Measurements from ENCODE around the gene LHFPL6.
A peak's percentile ranks its signal among the peaks of the same experiment; 100 is the strongest.

The LHFPL6 gene

DNA sequence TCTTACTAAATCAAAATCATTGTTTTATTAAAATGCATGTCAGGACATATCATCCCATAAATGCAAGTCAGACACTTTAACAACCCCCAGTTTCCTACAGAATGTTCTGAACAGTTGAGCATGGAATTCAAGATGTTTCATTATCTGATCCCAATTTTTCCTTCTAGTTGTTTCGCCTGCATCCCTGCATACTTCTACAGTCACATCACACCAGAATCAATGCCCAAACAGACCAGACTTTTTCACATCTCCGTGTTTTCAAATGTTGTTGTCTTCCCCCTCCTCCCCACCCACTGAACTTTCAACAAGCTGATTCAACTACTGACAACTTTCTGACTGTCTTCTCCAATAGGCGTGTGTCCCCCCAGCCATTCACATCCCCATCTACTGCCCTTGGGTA is 48.6 kb downstream of the LHFPL6 start:
- peak; percentile 50 for DNase-seq (ENCODE audit: low spot score)

DNA sequence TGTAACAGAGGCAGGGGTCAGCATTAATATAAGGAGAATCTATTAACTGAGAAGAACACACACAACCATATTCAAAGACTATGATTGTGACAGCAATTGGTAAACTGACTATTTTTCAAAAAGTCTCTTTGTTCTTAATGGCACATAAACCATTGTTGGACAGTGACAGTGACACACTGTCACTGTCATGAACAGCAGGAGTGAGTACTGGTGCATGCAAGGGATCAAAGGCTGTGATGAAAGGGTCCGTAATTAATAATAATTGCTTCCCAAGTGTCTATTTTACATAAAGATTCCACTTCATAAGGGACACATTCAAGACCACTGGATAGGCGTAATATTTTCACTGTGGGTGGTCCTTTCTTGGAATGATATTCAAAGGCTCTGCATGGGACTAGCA is 50.7 kb downstream of the LHFPL6 start:
- DNase-seq (ENCODE audit: low spot score): no peak

DNA sequence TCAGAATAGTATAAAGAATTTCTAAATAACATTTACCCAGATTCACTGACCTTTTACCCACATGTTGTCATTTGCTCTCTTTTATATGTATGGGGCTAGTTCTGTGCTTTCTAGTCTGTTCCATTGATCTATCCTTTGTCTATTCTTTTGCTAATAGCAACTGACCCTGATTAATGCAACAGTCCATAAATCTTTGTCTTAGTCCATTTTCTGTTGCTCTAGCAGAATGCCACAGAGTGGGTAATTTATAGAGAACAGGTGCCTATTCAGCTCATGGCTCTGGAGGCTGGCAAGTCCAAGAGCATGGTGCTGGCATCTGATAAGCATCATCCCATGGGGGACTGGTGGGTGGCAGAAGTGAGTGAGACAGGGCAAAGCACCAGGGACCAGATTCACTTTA is 52.1 kb downstream of the LHFPL6 start:
- no peak for DNase-seq (ENCODE audit: low spot score)

DNA sequence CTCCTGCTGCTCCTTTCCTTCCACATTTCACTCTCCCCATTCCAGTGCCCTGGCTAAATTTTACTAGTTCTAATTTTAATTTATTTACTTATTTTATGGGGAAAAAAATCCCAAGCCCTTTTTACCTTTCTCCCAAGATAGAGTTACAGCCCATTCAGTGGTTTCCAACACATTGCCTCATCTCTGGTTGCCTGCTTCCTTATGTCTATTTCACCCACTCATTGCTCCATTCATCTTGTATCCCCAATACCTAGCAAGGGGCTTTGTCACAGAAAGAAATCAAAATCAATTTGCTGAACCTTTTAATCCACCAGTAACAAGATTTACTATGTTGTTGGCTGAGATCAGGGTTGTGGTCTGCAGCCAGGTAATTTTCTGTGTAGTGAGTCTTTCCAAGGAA is 55.9 kb downstream of the LHFPL6 start:
- no peak for DNase-seq (ENCODE audit: low spot score)

DNA sequence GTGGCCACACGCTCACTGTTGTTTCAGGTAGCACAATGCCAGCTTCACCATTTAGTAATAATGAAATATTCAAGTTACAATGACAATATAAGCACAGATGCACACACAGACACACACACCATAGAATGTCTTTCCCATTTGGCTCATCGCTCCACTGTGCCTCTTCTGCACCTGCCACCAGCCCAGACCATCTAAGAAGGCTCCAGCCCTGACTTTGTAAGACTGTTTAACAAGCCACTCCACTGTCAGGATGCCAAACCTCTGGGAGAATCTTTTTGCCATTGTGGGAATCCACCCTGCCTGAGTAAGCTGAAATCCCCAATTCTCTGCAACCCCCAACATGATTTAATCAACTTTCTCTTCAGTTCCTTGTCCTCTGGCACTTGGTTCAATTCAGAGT is 60.6 kb downstream of the LHFPL6 start:
- DNase-seq (ENCODE audit: low spot score): no peak

DNA sequence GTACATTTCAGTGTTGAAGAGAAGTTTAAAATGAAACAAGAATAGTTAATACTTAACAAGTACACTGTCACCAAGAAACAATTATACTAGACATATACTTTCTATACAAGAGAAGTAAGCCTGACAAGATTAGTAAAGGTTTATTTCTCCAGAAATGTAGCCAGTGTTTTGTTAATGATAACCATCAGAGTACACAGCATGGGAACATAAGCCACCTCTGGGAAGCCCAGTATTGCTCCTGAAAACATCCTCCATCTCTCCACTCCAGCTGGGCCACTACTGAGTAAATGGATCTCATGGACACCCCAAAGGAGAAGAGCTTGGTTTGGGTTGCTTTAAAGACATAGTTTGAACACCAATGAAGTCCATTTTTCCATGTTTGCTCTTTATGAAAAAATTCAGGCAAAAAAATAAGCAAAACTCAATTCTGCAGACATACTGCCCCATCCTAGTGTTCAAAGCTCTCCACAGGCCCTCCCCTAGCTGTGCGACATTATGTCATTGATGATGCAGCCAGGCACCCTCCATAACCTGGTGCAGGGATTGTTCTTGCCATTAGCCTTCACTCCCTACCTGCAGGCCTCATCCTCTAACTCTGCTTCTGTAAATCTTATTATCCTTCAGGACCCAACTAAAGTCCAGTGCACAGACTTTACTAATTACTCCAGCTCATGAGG is 61.9 kb downstream of the LHFPL6 start:
- DNase-seq (ENCODE audit: low spot score): no peak

DNA sequence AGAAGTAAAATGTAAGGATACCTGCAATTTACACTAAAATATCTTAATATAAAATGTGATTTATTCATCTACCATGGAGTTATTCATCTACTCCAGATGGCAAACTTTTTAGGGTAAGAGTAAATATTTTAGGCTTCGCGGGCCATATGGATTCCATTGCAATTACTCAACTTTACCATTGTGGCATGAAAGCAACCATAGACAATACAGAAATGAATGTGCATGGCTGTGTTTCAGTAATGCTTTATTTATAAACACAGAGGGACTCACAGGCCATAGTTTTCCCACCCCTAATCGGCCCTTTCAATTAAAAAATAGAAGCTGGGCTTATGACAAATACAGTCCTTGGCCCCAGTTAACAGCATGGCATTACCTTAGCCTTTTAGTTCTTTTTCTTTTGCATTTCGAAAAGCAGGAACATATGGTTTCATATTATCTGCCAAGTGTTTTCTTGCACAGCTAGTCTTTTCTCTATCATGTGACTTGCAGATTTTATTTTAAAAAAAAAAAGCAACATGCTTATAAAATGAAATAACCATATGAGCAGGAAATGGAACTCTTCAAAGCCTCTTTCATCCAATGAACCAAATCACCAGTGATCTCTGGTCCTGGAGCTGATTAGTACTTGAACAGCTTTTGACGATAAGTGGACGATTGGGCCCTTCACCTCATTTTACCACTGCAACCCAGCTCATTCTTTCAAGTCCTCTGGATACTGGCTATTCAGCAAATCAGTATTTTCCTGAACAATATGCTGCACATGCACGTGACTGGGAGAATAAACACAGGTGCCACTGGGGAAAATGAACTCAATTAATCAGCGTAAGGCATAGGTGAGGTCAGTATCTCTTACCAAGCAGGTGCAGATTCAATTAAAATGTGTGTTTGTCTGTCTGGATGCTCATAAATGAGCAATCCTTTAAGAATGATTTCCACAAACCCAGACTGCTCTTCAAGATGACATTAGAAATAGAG is 63.9 kb downstream of the LHFPL6 start:
- no peak for DNase-seq (ENCODE audit: low spot score)

DNA sequence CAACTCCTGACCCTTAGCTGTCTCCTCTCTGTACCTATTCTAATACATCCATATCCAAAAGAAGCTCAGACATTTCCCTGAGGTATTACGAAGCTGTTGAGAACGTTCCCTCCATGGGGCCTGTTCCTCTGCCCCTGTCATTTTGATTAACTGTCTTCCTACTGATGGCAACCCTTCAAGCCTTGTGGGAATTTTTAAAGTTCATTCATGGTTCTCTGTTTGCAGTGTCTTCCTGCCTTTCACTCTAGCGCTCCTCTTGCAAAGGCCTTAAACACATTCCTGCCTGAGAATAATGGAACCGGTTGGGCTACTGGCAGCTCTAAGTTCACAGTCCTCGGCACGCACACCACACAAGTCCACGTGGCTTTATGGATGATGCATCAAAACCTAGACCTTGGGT is 66.1 kb downstream of the LHFPL6 start:
- no peak for DNase-seq (ENCODE audit: low spot score)

DNA sequence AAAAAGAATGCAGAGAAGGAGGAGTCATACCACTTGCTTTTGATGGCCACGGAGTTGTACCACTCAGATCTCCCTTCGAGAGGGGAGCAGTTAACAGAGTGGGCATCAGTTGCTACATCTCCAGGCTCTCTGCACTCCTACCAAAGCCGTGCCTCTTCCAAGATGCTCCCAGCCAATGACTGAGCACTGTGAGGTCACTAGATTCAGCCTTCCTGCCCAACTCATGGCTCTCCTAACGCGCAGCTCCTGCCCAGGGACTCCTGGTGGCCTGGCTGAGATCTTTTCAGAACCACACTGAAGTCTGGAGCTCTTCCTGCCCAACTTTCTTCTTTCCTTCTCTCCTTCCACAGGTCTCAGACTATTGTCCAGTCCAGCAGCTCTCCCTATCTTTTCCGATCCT is 66.7 kb downstream of the LHFPL6 start:
- DNase-seq (ENCODE audit: low spot score): no peak

DNA sequence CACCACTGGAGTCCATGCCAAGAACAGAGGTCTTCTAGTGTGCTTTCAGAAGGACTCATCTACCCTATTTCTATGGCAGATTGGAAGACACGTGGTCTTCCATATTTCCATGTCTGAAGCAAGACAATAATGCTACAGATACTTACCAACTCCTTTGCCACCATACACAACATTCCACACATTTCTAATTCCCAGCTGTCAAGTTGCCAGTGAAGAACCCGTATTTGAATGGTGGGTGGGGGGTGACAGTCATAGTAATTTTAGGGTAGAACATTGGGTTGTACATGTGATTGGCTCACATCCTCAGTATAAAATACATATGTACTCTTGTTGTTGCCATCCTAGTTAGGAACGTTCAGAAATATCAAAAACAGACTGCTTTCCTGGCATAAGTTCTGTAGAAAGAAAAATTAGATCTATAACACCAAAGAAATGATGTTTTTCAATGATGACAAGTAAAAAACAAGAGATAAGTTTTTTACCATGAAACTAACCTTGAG is 69.3 kb downstream of the LHFPL6 start:
- DNase-seq (ENCODE audit: low spot score): no peak

DNA sequence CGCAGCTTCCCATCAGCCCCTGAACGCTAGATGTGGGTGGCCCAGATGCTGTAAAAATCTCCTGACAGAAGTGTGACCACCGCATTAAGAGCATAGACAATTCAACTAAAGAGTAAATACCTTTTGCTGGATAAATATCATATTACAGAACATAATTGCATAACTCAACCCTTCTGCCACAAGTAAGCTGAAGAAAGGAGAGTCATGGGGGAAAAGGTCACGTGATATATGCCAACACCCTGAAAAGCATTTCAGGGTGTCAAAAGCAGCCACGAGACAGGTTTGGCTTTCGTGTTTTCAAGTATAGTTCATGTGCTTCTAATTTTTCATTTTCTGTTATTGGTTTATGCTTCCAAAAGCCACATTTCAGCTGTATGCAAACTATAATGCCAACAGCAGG is 71.3 kb downstream of the LHFPL6 start:
- DNase-seq (ENCODE audit: low spot score): no peak

DNA sequence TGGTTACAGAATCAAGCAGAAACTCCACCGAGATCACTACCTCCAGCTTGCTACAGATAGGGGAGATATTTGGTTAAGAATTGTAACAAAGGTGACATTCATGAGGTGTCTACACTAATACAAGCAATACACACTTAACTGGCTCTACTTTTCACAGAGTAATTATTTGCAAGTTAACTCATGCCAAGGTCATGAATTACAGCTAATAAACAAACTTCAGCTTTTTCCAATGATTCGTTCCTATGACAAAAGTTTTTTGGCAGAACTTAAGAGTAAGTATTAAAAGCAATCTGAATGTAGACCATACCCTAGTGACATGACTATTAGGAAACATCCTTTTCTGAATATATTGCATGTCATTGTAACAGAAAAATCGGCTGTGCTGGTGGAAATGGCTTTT is 72.1 kb downstream of the LHFPL6 start:
- no peak for DNase-seq (ENCODE audit: low spot score)

DNA sequence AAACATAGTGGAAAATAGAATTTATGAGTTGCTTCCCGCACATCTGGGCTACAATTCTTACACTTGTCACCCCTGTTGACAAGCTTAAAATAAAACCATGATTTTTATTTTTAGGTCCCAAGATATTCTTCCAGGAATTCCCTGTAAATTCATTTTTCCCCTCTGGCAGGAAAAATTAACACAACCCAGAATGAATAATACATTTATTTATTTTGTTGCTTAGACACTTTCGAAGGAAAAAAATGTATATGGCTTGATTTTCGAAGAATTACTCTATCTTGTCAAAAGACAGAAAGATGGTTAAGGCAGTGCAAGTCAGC is 74.4 kb downstream of the LHFPL6 start:
- no peak for DNase-seq (ENCODE audit: low spot score)

DNA sequence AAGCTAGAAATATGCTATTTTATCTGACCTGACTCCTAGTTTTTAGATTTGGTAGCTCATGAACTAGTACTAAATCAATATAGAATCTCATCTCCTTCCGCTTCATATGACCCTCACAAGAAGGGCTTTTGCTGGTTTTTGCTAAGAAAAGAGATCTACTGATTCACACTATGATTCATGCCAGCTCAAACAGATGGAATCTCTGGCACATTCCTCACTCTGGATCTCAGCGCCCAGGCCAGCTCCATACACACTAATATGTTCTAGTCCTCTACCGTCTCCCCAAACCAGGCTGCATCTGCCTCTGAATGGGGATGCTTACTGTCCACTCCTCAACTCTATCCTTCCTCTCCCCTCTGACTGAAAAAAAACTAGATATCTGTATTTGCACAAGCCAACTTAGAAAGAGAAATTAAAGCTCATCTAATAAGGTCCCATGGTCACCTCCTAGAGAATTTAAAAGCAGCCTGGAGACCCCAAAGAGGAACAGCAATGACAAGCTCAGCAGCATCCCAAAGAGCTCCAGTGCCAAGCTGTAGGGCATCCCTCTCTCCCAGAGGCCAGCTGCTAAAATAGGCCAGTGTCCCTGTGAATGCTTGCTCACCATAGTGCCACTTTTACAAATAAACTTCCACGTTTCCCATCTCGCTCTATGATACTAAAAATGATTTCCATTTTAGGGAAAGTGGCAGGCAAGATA is 74.9 kb downstream of the LHFPL6 start:
- DNase-seq (ENCODE audit: low spot score): peak; percentile 91

DNA sequence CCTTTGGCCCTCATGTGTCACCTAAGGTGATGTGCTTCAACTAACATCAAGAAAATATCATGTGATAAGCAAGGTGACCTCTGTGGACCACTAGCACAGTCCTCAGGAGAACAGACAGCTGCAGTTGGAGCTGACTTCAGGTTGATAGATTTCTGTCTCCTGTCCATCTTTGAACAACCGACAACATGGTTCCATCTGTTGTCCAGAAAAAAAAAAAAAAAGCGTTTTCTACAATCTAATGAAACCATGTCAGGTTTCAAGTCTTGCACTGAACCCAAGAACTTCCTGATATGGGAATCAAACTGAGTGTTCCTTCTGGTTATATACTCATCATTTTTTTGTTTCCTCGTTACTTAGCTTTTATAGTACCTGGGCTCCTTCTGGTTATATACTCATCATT is 75.7 kb downstream of the LHFPL6 start:
- no peak for DNase-seq (ENCODE audit: low spot score)

DNA sequence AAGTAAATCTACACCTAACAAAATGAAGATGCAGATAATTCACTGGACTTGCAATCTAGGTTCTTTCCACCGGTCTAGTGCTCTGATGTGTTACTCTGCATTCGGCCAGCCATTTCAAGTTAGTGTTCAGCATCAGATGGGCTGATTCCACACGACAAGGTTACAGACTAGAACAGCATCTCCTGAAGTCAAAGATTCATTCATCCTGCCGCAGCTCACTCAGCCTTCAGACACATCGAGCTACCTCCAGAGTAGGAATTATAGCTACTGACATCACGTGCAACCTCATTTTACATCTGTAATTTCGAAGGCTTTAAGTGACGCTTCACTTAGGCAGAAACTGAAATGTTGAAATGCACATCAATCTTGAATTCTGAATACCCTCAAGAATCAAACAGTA is 76.5 kb downstream of the LHFPL6 start:
- no peak for DNase-seq (ENCODE audit: low spot score)

DNA sequence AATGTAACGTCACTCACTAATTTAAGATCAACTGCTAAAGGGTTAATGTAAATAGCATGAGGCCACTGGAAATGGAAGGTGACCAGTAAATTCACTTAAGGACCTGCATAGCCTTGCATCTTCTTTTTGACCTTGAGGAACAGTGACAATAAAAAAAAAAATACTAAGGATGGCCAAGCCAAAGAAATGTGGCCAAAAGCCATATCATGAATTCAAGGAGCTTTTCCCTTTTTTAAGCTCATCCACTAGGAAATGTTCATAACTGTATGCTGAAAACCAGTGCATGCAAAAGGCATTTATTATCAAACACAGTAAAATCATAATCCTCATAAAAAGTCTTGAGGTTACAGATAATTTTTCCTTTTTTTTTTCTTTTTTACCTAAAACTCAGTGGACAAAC is 77.5 kb downstream of the LHFPL6 start:
- no peak for DNase-seq (ENCODE audit: low spot score)

DNA sequence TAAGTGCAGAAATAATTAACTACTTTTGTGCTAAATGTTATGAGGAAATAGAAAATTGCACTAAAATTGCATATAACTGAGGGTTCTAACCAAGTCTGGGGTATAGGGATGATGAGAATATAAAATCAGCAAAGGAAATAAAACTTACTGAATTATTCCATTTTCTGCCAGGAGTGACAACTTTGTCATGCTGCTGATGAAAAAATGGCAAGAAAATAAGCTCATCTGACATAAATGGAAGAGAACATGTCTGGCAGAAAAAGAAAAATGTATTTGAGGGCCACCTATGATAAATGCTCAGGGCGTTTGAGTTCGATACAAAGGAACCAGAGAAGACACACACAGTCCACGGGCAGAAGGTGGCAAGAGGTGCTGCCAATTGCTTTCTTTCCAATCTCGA is 78.2 kb downstream of the LHFPL6 start:
- no peak for DNase-seq (ENCODE audit: low spot score)

DNA sequence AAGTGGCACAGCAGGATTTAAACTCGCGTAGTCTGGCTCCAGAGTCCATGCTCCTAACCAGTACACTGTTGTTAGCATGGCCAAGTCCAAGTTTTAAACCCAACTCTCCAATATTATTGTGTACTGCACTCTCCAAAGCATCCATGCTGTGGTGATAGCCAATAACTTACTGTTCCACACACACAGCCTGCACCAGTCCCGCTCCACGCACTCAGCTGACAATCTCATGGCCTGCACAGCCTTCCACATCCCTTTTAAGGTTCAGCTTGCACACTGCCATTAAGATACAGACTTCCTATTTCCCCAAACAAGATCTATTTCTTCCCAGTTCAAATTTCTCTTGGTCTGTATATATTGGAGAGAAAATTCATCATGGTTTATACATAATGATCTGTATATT is 80.7 kb downstream of the LHFPL6 start:
- DNase-seq (ENCODE audit: low spot score): no peak

DNA sequence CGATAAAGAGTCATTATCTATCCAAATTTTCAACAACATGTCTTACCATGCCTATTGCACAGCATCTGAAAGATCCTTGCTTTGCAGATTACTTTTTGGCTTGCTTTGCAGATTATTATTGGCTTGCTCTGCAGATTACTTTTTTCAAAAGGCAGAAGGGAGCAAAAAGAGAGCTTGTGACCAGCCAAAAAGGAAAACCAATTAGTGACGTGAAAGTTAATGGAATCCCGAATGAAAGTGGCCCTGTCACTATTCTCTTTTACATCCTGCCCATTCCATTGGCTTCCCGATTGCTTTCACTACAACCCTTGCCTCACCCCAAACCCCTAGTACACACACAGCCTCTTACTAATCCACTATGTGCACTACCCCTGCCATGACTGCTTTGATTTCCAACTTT is 81.3 kb downstream of the LHFPL6 start:
- DNase-seq (ENCODE audit: low spot score): no peak

DNA sequence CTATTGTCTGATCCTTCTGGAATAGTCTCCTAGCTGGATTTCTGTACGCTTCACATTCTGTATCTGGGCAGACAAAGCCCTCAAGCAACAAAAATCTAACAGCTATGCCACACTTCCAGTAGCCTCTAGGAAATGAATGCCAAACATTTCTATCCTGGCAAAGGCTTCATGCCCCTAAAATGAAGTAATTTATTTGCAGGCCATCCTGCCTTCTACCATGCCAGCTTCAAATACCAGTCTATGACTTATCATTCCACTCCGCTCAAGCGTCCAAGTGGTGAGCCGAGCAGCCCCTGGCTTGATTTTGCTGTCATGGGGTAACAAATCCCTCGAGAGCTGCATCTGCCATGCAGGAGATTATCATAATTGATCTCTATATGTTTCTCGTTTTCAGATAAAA is 86.9 kb downstream of the LHFPL6 start:
- DNase-seq (ENCODE audit: low spot score): peak; percentile 32

DNA sequence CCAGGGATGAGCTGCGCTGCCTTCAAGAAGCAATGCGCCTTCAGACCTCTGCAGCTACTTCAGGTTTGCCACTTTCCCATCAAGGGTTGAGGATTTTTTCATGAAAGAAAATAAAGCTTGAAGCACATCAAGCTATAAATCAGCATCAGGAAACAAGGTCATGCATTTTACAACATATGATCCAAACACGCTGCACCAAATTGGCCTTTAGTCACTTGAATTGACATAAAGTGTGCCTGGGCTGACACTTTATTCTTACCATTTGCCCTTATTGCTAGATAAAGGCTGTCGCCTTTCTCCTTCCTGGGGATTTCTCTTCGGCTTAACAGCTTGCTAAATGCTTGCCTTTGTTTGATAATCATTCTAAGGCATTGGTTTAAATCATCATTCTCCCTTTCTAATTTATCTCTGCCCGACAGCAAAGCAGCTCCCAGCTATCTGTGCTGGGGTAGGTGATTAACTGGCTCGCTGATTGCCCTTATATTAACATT is 87.7 kb downstream of the LHFPL6 start:
- no peak for DNase-seq (ENCODE audit: low spot score)

DNA sequence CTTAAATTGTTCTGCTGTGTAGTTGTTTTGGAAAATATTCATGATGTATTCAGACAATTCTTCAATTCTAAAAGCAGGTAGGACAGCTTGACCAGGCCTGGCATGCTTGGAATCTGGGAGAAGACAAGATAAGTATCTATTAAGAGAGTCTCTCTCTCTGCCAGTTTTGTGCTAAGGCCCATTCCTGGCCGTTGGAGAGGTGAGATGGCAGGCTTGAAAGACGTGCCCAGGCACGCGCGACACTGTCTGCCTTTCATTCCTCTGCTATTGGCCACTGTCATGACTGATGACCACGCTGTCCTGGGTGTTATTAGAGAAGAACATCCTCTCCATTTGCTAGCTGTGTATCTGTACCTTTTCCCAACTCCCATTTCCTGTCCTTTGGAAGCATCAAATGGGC is 90.3 kb downstream of the LHFPL6 start:
- DNase-seq (ENCODE audit: low spot score): no peak

Measured in AG20443 (cell line).